ENCODE results near the gene PPOX. TPM values are rescaled to one million over a fixed set of nuclear protein-coding genes. Genes with fewer than 3 reads are reported as not detected.

Gene PPOX
- total RNA-seq, 5 donors from 2014 or later (not counting 1 experiment from before 2014, with no cell fraction given) = 38.3 to 85.4 (median 69.2) TPM

DNA sequence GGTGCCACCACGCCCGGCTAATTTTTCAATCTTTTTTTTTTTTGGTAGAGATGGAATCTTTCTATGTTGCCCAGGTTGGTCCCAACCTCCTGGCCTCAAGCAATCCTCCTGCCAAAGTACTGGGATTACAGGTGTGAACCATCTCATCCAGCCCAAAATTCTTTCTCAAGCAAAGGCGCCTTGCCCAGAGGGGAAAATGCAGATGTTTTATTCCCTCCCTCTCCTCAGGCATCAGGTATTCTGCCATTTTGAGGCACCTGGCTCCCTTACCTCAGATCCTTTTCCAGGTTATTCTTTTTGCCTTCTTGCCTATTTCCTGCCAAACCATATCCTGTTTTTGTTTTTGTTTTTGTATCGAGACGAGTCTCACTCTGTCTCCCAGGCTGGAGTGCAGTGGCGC is 22.2 kb downstream of the PPOX start:
- Histone ChIP-seq H3K4me3 (ENCODE audit: control insufficient read depth in 1 of 2, extremely low read depth in 1 of 2, low read length in 1 of 2) (no peak overlapping the region), H3K36me3 (ENCODE audit: control insufficient read depth in 2 of 2, extremely low read depth in 1 of 2, insufficient read depth in 1 of 2, low read length in 1 of 2) (no peaks in the 10 kb centered on the region), H3K27ac (ENCODE audit: low read length) (peak overlapping the region; percentile 32), H3K4me1 (ENCODE audit: control insufficient read depth in 1 of 2, extremely low read depth in 1 of 2, insufficient read depth in 2 of 2, low read length in 2 of 2) (peaks cover 43 to 80% of the 10 kb centered on the region in 2 experiments), H3K27me3 (replicated peaks in 1 of 2; ENCODE audit: control insufficient read depth in 2 of 2, extremely low read depth in 1 of 2, insufficient read depth in 2 of 2, low read length in 1 of 2) (no peaks in the 10 kb centered on the region), H3K9me3 (no peaks in the 10 kb centered on the region)
- peaks cover 71 to 77% (median 72%) of the 10 kb centered on the region in 3 donors for H3K4me1 Mint-ChIP-seq
- peak overlapping the region in 1 of 3 donors; percentile 25 for H3K4me3 Mint-ChIP-seq
- H3K9me3 Mint-ChIP-seq = no peaks in the 10 kb centered on the region
- H3K36me3 Mint-ChIP-seq = no peaks in the 10 kb centered on the region
- peak overlapping the region; percentile 90 to 94 for H3K27ac Mint-ChIP-seq
- WGBS (ENCODE audit: insufficient coverage) = 60% methylated on average over 2 of the region's 6 CpGs
- CTCF ChIA-PET = interaction anchor here in 1 of 2 donors (0.7 kb wide), 1 partner anchor 578 kb away, joined by 5 read pairs; no protein-coding TSS in a partner anchor
- no peaks in the 10 kb centered on the region for H3K27me3 Mint-ChIP-seq
- DNase-seq (no peak), ATAC-seq (replicated peaks in 1 of 4) (no peak)
- POLR2A ChIA-PET = interaction anchor here in 1 of 2 donors (0.7 kb wide), 1 partner anchor 14 kb away, joined by 6 read pairs; no protein-coding TSS in a partner anchor

DNA sequence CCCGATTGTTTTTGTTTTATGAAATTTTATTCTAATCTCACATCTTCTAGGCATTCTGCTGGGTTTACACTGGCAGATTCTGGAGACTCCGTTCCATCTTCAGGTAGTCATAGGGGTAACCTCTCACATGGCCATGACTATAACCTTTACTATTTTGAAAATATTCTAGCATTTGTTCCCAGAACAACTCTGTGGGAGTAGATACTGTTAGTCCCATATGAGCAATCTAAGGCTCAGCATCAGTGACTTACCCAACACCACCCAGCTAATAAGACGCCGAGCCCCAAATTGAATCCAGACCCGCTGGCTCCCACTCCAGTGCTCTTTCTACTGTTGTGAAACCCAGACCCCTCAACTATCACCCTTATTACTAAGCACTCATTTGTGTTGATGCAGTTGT is 22.8 kb downstream of the PPOX start:
- POLR2A ChIA-PET = no interaction called here
- Mint-ChIP-seq H3K27ac (peak overlapping the region; percentile 82), H3K4me1 (peaks cover 65 to 74% (median 65%) of the 10 kb centered on the region in 3 donors), H3K27me3 (no peaks in the 10 kb centered on the region), H3K4me3 (no peak overlapping the region), H3K36me3 (no peaks in the 10 kb centered on the region), H3K9me3 (no peaks in the 10 kb centered on the region)
- DNase-seq (no peak), ATAC-seq (replicated peaks in 1 of 4) (no peak)
- no peaks in the 10 kb centered on the region for H3K36me3 ChIP-seq (ENCODE audit: control insufficient read depth in 2 of 2, extremely low read depth in 1 of 2, insufficient read depth in 1 of 2, low read length in 1 of 2)
- 100% methylated on average over 3 of the region's 5 CpGs for WGBS (ENCODE audit: insufficient coverage)
- CTCF ChIA-PET = no interaction called here
- no peaks in the 10 kb centered on the region for H3K27me3 ChIP-seq (replicated peaks in 1 of 2; ENCODE audit: control insufficient read depth in 2 of 2, extremely low read depth in 1 of 2, insufficient read depth in 2 of 2, low read length in 1 of 2)
- peaks cover 36 to 80% of the 10 kb centered on the region in 2 experiments for H3K4me1 ChIP-seq (ENCODE audit: control insufficient read depth in 1 of 2, extremely low read depth in 1 of 2, insufficient read depth in 2 of 2, low read length in 2 of 2)
- peak overlapping the region; percentile 31 for H3K27ac ChIP-seq (ENCODE audit: low read length)
- no peak overlapping the region for H3K4me3 ChIP-seq (ENCODE audit: control insufficient read depth in 1 of 2, extremely low read depth in 1 of 2, low read length in 1 of 2)
- H3K9me3 ChIP-seq = no peaks in the 10 kb centered on the region

DNA sequence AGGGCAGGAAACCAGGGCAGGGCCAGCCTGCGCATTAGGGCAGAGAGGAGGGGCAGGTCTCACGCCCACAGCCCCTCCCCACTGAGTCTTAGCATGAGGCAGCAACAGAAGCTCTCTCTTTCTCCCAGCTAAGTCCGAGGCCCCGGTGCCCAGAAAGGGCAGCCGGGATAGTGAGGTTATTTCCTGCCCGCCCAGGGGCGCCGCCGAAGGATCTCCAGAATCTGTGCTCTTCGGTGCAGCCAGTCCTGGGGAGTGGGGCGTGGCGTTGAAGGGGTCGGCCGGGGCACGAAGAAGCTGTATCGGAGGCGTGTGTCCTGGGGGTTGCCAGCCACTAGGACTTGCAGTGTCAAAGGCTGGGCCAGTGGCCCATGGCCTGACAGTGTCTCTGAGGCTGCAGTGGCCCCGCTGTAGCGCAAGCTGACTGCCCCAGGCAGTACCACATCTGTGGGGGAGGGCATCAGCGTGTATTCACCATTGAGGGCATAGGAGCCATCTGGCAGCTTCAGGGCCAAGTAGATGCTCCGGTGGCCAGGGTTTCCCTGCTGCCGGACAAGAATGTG is 24.8 kb downstream of the PPOX start:
- 96% methylated on average over 17 of the region's 22 CpGs for whole genome bisulfite sequencing (ENCODE audit: insufficient coverage)
- no peak overlapping the region for H3K4me3 Mint-ChIP-seq
- ATAC-seq (replicated peaks in 1 of 4) = no peak

GRCh38 chr1:161191971-161192370 is 25.7 kb downstream of the PPOX start:
- Mint-ChIP-seq H3K9me3 (no peaks in the 10 kb centered on the region), H3K4me1 (peaks cover 50 to 60% (median 51%) of the 10 kb centered on the region in 3 donors), H3K36me3 (no peaks in the 10 kb centered on the region), H3K4me3 (no peak overlapping the region), H3K27me3 (no peaks in the 10 kb centered on the region), H3K27ac (peak overlapping the region; percentile 8 to 39)
- H3K36me3 ChIP-seq (ENCODE audit: control insufficient read depth in 2 of 2, extremely low read depth in 1 of 2, insufficient read depth in 1 of 2, low read length in 1 of 2) = no peaks in the 10 kb centered on the region
- H3K4me3 ChIP-seq (ENCODE audit: control insufficient read depth in 1 of 2, extremely low read depth in 1 of 2, low read length in 1 of 2) = no peak overlapping the region
- WGBS (ENCODE audit: insufficient coverage) = 82% methylated on average over 6 of the region's 8 CpGs
- ChIA-PET CTCF (interaction anchor here (0.5 to 2.7 kb wide), 16 partner anchors 10 to 206 kb away, joined by 3 to 16 read pairs (median 4); partner anchors contain the start of genes NDUFS2 (in 2 of the 2), TOMM40L (in 2 of the 2) and APOA2 (in 1 of the 2)), POLR2A (interaction anchor here in 1 of 2 donors (0.6 to 0.8 kb wide), 2 partner anchors 9 kb away, joined by 3 to 10 read pairs; no protein-coding TSS in a partner anchor)
- DNase-seq (no peak), ATAC-seq (replicated peaks in 1 of 4) (no peak)
- no peaks in the 10 kb centered on the region for H3K9me3 ChIP-seq
- peaks cover 24 to 81% of the 10 kb centered on the region in 2 experiments for H3K4me1 ChIP-seq (ENCODE audit: control insufficient read depth in 1 of 2, extremely low read depth in 1 of 2, insufficient read depth in 2 of 2, low read length in 2 of 2)
- no peak overlapping the region for H3K27ac ChIP-seq (ENCODE audit: low read length)
- H3K27me3 ChIP-seq (replicated peaks in 1 of 2; ENCODE audit: control insufficient read depth in 2 of 2, extremely low read depth in 1 of 2, insufficient read depth in 2 of 2, low read length in 1 of 2) = no peaks in the 10 kb centered on the region

More for the DNA sequence above, 24.8 kb downstream of the PPOX start:
- Histone ChIP-seq H3K27ac (ENCODE audit: low read length) (no peak overlapping the region), H3K4me3 (ENCODE audit: control insufficient read depth in 1 of 2, extremely low read depth in 1 of 2, low read length in 1 of 2) (no peak overlapping the region), H3K9me3 (no peaks in the 10 kb centered on the region), H3K4me1 (ENCODE audit: control insufficient read depth in 1 of 2, extremely low read depth in 1 of 2, insufficient read depth in 2 of 2, low read length in 2 of 2) (peaks cover 34 to 84% of the 10 kb centered on the region in 2 experiments), H3K27me3 (replicated peaks in 1 of 2; ENCODE audit: control insufficient read depth in 2 of 2, extremely low read depth in 1 of 2, insufficient read depth in 2 of 2, low read length in 1 of 2) (no peaks in the 10 kb centered on the region), H3K36me3 (ENCODE audit: control insufficient read depth in 2 of 2, extremely low read depth in 1 of 2, insufficient read depth in 1 of 2, low read length in 1 of 2) (no peaks in the 10 kb centered on the region)
- Mint-ChIP-seq H3K9me3 (no peaks in the 10 kb centered on the region), H3K4me1 (peaks cover 59 to 69% (median 60%) of the 10 kb centered on the region in 3 donors), H3K36me3 (no peaks in the 10 kb centered on the region), H3K27ac (no peak overlapping the region), H3K27me3 (no peaks in the 10 kb centered on the region)
- ChIA-PET POLR2A (interaction anchor here in 1 of 2 donors (0.6 kb wide), 2 partner anchors 103 to 370 kb away, joined by 3 to 6 read pairs; no protein-coding TSS in a partner anchor), CTCF (interaction anchor here (0.5 to 2.7 kb wide), 18 partner anchors 9 to 200 kb away, joined by 3 to 16 read pairs (median 4); partner anchors contain the start of genes TOMM40L (in 2 of the 2) and NDUFS2 (in 1 of the 2))
- DNase-seq = no peak

DNA sequence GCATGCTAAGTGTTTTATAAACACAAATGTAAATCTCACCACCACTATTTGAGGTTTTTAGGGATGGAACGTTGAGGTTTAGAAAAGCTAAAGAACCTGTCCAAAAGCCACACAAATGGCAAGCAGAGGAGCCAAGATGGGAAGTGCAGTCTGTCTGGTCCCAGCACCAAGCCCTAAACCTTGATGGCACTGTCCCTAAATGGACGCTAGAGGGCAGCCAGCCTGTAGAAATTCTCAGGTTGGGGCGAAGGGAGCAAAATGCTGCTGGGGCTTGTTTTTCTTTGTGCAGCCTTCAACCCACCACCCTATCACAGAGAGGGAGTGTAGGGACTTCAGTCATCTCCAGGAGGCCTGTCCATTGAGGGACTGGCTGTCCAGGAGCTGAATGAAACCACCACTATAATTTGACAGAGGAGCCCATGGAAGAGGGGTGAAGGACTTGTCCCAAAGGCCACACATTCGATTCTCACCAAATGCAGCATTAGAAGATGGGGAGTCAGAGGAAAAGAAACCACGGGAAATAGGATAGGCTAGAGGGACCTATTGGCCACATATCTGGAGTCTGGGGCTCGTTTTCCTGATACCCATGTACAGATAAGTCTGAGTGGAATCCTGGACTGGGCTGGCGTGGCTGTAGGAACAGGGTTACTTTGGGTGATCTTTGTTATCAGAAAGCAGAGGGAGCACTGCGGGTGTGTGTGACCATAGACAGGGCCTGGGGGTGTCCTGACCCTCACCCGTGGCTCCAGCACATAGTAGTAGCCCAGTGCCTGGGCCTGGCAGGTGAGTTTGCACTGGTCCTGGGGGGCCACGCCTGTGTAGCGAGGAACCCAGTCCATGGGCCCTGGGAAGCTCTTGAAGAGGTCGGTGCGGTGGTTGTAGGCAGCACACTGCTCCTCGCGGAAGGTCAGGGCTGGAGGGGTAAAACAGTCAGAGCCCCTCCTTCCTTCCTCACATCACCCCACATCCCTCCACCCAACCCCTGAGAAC is 26.5 kb downstream of the PPOX start:
- no peaks in the 10 kb centered on the region for H3K9me3 Mint-ChIP-seq
- no peaks in the 10 kb centered on the region for H3K27me3 Mint-ChIP-seq
- Histone ChIP-seq H3K36me3 (ENCODE audit: control insufficient read depth in 2 of 2, extremely low read depth in 1 of 2, insufficient read depth in 1 of 2, low read length in 1 of 2) (no peaks in the 10 kb centered on the region), H3K9me3 (no peaks in the 10 kb centered on the region), H3K27me3 (replicated peaks in 1 of 2; ENCODE audit: control insufficient read depth in 2 of 2, extremely low read depth in 1 of 2, insufficient read depth in 2 of 2, low read length in 1 of 2) (no peaks in the 10 kb centered on the region), H3K4me3 (ENCODE audit: control insufficient read depth in 1 of 2, extremely low read depth in 1 of 2, low read length in 1 of 2) (no peak overlapping the region), H3K27ac (ENCODE audit: low read length) (no peak overlapping the region), H3K4me1 (ENCODE audit: control insufficient read depth in 1 of 2, extremely low read depth in 1 of 2, insufficient read depth in 2 of 2, low read length in 2 of 2) (peaks cover 16 to 73% of the 10 kb centered on the region in 2 experiments)
- peak overlapping the region in 1 of 3 donors; percentile 54 for H3K4me3 Mint-ChIP-seq
- peak overlapping the region; percentile 89 to 93 for H3K27ac Mint-ChIP-seq
- CTCF ChIA-PET = interaction anchor here (1.0 to 2.7 kb wide), 11 partner anchors 9 to 196 kb away, joined by 3 to 16 read pairs (median 5); partner anchors contain the start of genes NDUFS2 (in 2 of the 2), TOMM40L (in 2 of the 2) and APOA2 (in 1 of the 2)
- 78% methylated on average over 9 of the region's 15 CpGs for WGBS (ENCODE audit: insufficient coverage)
- POLR2A ChIA-PET = interaction anchor here in 1 of 2 donors (0.6 to 0.8 kb wide), 2 partner anchors 8 to 10 kb away, joined by 3 to 10 read pairs; no protein-coding TSS in a partner anchor
- no peaks in the 10 kb centered on the region for H3K36me3 Mint-ChIP-seq
- ATAC-seq (replicated peaks in 1 of 4) (peak; percentile 93 to 95 (median 94)), DNase-seq (peak; percentile 40 to 85 (median 61))
- peaks cover 42 to 52% (median 43%) of the 10 kb centered on the region in 3 donors for H3K4me1 Mint-ChIP-seq
